GM19043 (cell line): ENCODE data around the gene ORC3.
"Not testable (repeated sequence)": the region's sequence is repeated elsewhere in the genome, so short reads cannot be mapped to it uniquely, and the experiment has no call there.

ENCODE experiments used
- ATAC-seq: cut with Tn5 transposase; IDR thresholded peaks from one replicate; pipeline ENCODE4 v1.9.1; 2021; ENCODE audit warnings: low read depth; ENCODE audit not compliant: unreplicated experiment

The ORC3 gene

GRCh38 chr6:87690441-87690840 lies 100.5 kb downstream of the ORC3 start:
- ATAC-seq = no peak

GRCh38 chr6:87692086-87692485 lies 102.2 kb downstream of the ORC3 start:
- ATAC-seq = no peak

- ATAC-seq = not testable (repeated sequence)
These were observed 106.9 kb downstream of the ORC3 start for GRCh38 chr6:87696817-87697216.

- ATAC-seq = no peak
These were observed 107.9 kb downstream of the ORC3 start for GRCh38 chr6:87697581-87698546.

- ATAC-seq = no peak
These were observed 108.6 kb downstream of the ORC3 start for GRCh38 chr6:87698547-87699006.

- no peak for ATAC-seq
These were observed 109.6 kb downstream of the ORC3 start for GRCh38 chr6:87699576-87699975.

GRCh38 chr6:87700397-87701343 lies 110.7 kb downstream of the ORC3 start:
- no peak for ATAC-seq

- no peak for ATAC-seq
These were observed 111.4 kb downstream of the ORC3 start for GRCh38 chr6:87701344-87701675.

- ATAC-seq = peak; percentile 63
These were observed 112.0 kb downstream of the ORC3 start, which contains the start of gene AKIRIN2 for GRCh38 chr6:87701676-87702588. Gene AKIRIN2, minus strand, starts transcription at chr6:87702233. Its CDS starts 549 bp downstream, at chr6:87701684.

GRCh38 chr6:87702589-87702945 lies 112.6 kb downstream of the ORC3 start:
- no peak for ATAC-seq

GRCh38 chr6:87703039-87703438 lies 113.1 kb downstream of the ORC3 start:
- not testable (repeated sequence) for ATAC-seq

- ATAC-seq = peak; percentile 53
These were observed 115.2 kb downstream of the ORC3 start for GRCh38 chr6:87705070-87705691.

GRCh38 chr6:87706187-87706966 lies 116.4 kb downstream of the ORC3 start:
- ATAC-seq = no peak

GRCh38 chr6:87708581-87709427 lies 118.9 kb downstream of the ORC3 start:
- not testable (repeated sequence) for ATAC-seq

GRCh38 chr6:87710090-87710489 lies 120.2 kb downstream of the ORC3 start:
- no peak for ATAC-seq

GRCh38 chr6:87712713-87713112 lies 122.8 kb downstream of the ORC3 start:
- not testable (repeated sequence) for ATAC-seq

GRCh38 chr6:87714093-87714842 lies 124.3 kb downstream of the ORC3 start:
- ATAC-seq = no peak
